ENCODE data around the gene PMEL.
"Not testable (repeated sequence)": the region's sequence is repeated elsewhere in the genome, so short reads cannot be mapped to it uniquely, and the experiment has no call there.

The PMEL gene

DNA sequence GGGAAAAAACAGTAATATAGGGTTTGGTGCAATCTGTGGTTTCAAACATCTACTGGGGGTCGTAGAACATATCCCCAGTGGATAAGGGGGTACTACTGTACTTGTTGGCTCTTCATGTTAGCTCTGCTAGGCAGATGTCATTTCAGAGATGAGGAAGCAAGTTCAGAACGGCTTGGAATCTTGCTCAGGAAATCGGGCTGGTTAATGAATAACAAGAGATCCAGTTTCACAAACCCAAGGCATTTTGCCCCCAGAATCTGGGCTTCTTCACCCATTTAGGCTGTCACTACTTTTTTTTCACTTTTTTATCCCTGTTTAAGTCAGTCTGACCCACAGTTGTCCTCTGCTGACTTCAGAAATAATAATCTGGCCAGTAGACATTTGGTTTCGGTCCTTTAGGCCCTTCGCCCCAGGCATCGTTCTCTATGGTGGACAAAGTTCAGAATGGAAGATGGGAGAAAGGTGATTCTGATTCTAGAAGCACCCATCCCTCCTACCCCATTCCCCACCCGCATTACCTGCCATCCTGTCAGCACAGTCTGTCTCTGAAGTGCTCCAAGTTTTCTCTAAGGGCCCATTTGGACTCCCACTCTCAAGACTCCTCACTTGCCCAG is 35.8 kb upstream of the PMEL start:
- no peak overlapping the region for H3K18ac ChIP-seq (ENCODE audit: low read length)
- peak in 1 of 2 donors; percentile 57 for DNase-seq
- H4K12ac ChIP-seq (ENCODE audit: low read depth, low read length), result no peak overlapping the region
- H3K4ac ChIP-seq (ENCODE audit: low read depth, low read length), result no peak overlapping the region
- peaks cover 3 to 7% of the 10 kb centered on the region in 2 experiments for H3K4me1 ChIP-seq (ENCODE audit: control insufficient read depth in 1 of 2, insufficient read depth in 2 of 2, low read length in 2 of 2)
- no peak overlapping the region for H2BK120ac ChIP-seq (ENCODE audit: insufficient read depth, low read length, poor library complexity)
- H4K8ac ChIP-seq (ENCODE audit: low read depth, low read length), result no peak overlapping the region
- WGBS (ENCODE audit: extremely low coverage, insufficient coverage, insufficient read length), result no CpG with 5 or more reads among the region's 7 CpGs
- no peak overlapping the region for H3K9ac ChIP-seq (ENCODE audit: low read length)
- H2AFZ ChIP-seq (ENCODE audit: insufficient read depth, low read length, poor library complexity), result no peak overlapping the region
- peaks cover 4% of the 10 kb centered on the region for H3K79me1 ChIP-seq (ENCODE audit: low read length)
- peaks cover 4% of the 10 kb centered on the region for H3K79me2 ChIP-seq (ENCODE audit: control insufficient read depth, insufficient read depth, low read length, poor library complexity)
- no peak overlapping the region for H3K27ac ChIP-seq (ENCODE audit: low read depth, low read length)
- H3K9me3 ChIP-seq (ENCODE audit: insufficient read depth, low read depth, low read length), result no peaks in the 10 kb centered on the region
- no peak overlapping the region for H2BK5ac ChIP-seq (ENCODE audit: low read depth, low read length, poor library complexity)
- H3K4me2 ChIP-seq (ENCODE audit: low read length), result no peak overlapping the region
- H3K23ac ChIP-seq (ENCODE audit: low read length), result no peak overlapping the region
- no peak overlapping the region for H2BK12ac ChIP-seq (ENCODE audit: low read length)
- H3K27me3 ChIP-seq (ENCODE audit: insufficient read depth, low read length), result no peaks in the 10 kb centered on the region
- H3K4me3 ChIP-seq (ENCODE audit: low read depth, low read length), result no peak overlapping the region
- peaks cover 21 to 22% of the 10 kb centered on the region in 2 experiments for H3K36me3 ChIP-seq (ENCODE audit: control insufficient read depth in 1 of 2, insufficient read depth in 2 of 2, low read length in 2 of 2)
- no peak overlapping the region for H3K14ac ChIP-seq (ENCODE audit: low read length)
- H4K91ac ChIP-seq (ENCODE audit: low read depth, low read length), result no peak overlapping the region
- H2AK5ac ChIP-seq (ENCODE audit: low read length), result no peak overlapping the region

DNA sequence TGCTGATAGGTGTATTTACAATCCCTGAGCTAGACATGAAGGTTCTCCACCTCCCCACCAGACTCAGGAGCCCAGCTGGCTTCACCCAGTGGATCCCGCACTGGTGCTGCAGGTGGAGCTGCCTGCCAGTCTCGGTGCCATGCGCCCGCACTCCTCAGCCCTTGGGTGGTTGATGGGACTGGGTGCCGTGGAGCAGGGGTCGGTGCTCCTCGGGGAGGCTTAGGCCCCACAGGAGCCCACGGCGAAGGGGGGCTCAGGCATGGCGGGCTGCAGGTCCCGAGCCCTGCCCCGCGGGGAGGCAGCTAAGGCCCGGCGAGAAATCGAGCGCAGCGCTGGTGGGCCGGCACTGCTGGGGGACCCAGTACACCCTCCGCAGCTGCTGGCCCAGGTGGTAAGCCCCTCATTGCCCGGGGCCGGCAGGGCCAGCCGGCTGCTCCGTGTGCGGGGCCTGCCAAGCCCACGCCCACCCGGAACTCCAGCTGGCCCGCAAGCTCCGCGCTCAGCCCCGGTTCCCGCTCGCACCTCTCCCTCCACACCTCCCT is 34.2 kb upstream of the PMEL start:
- H3K9me3 ChIP-seq (ENCODE audit: insufficient read depth, low read depth, low read length); H2BK5ac ChIP-seq (ENCODE audit: low read depth, low read length, poor library complexity); H3K27ac ChIP-seq (ENCODE audit: low read depth, low read length); H3K79me1 ChIP-seq (ENCODE audit: low read length); DNase-seq; H3K4me1 ChIP-seq (ENCODE audit: control insufficient read depth in 1 of 2, insufficient read depth in 2 of 2, low read length in 2 of 2); H2AFZ ChIP-seq (ENCODE audit: insufficient read depth, low read length, poor library complexity); H3K79me2 ChIP-seq (ENCODE audit: control insufficient read depth, insufficient read depth, low read length, poor library complexity); H3K9ac ChIP-seq (ENCODE audit: low read length); H4K8ac ChIP-seq (ENCODE audit: low read depth, low read length); H4K12ac ChIP-seq (ENCODE audit: low read depth, low read length); H4K91ac ChIP-seq (ENCODE audit: low read depth, low read length); H3K18ac ChIP-seq (ENCODE audit: low read length); H3K4me3 ChIP-seq (ENCODE audit: low read depth, low read length); H2AK5ac ChIP-seq (ENCODE audit: low read length); H3K4me2 ChIP-seq (ENCODE audit: low read length); H2BK12ac ChIP-seq (ENCODE audit: low read length); H3K27me3 ChIP-seq (ENCODE audit: insufficient read depth, low read length); H3K23ac ChIP-seq (ENCODE audit: low read length); H3K4ac ChIP-seq (ENCODE audit: low read depth, low read length); H3K14ac ChIP-seq (ENCODE audit: low read length); H2BK120ac ChIP-seq (ENCODE audit: insufficient read depth, low read length, poor library complexity): not testable (repeated sequence)
- no CpG with 5 or more reads among the region's 33 CpGs for WGBS (ENCODE audit: extremely low coverage, insufficient coverage, insufficient read length)
- peaks cover 22 to 23% of the 10 kb centered on the region in 2 experiments for H3K36me3 ChIP-seq (ENCODE audit: control insufficient read depth in 1 of 2, insufficient read depth in 2 of 2, low read length in 2 of 2)

DNA sequence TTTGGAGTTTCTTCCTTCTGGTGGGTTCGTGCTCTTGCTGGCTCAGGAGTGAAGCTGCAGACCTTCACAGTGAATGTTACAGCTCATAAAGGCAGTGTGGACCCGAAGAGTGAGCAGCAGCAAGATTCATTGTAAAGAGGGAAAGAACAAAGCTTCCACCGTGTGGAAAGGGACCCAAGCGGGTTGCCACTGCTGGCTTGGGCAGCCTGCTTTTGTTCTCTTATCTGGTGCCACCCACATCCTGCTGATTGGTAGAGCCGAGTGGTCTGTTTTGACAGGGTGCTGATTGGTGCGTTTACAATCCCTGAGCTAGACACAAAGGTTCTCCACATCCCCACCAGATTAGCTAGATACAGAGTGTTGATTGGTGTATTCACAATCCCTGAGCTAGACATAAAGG is 33.7 kb upstream of the PMEL start:
- not testable (repeated sequence) for H2BK120ac ChIP-seq (ENCODE audit: insufficient read depth, low read length, poor library complexity); H3K9ac ChIP-seq (ENCODE audit: low read length); H3K9me3 ChIP-seq (ENCODE audit: insufficient read depth, low read depth, low read length); H3K4me1 ChIP-seq (ENCODE audit: control insufficient read depth in 1 of 2, insufficient read depth in 2 of 2, low read length in 2 of 2); H2AK5ac ChIP-seq (ENCODE audit: low read length); H3K27me3 ChIP-seq (ENCODE audit: insufficient read depth, low read length); H4K91ac ChIP-seq (ENCODE audit: low read depth, low read length); H3K4me3 ChIP-seq (ENCODE audit: low read depth, low read length); H3K79me1 ChIP-seq (ENCODE audit: low read length); H2BK5ac ChIP-seq (ENCODE audit: low read depth, low read length, poor library complexity); H3K4me2 ChIP-seq (ENCODE audit: low read length); H3K79me2 ChIP-seq (ENCODE audit: control insufficient read depth, insufficient read depth, low read length, poor library complexity); H2BK12ac ChIP-seq (ENCODE audit: low read length); H3K18ac ChIP-seq (ENCODE audit: low read length); H2AFZ ChIP-seq (ENCODE audit: insufficient read depth, low read length, poor library complexity); H4K12ac ChIP-seq (ENCODE audit: low read depth, low read length); H3K4ac ChIP-seq (ENCODE audit: low read depth, low read length); H3K23ac ChIP-seq (ENCODE audit: low read length); DNase-seq; H3K14ac ChIP-seq (ENCODE audit: low read length); H4K8ac ChIP-seq (ENCODE audit: low read depth, low read length); H3K27ac ChIP-seq (ENCODE audit: low read depth, low read length)
- H3K36me3 ChIP-seq (ENCODE audit: control insufficient read depth in 1 of 2, insufficient read depth in 2 of 2, low read length in 2 of 2), result peaks cover 18 to 19% of the 10 kb centered on the region in 2 experiments
- WGBS (ENCODE audit: extremely low coverage, insufficient coverage, insufficient read length), result no CpG with 5 or more reads among the region's 6 CpGs

DNA sequence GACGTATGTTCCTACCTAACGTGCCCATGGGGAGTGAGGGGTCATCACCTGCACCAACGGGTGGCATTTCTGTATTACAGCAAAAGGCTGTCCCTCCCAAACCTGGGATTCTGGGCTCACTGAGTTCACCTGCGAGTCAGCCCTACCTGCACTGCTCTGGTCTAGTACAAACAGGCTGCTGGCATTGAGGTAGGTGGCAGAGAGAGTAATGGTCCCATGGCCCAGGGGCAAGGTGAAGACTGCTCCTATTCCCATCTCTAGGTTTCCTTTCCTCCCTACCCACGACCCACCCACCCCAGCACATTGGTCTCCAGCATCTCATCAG is 31.7 kb upstream of the PMEL start:
- Histone ChIP-seq H3K4me1 (ENCODE audit: control insufficient read depth in 1 of 2, insufficient read depth in 2 of 2, low read length in 2 of 2) (peaks cover 3 to 7% of the 10 kb centered on the region in 2 experiments), H3K79me1 (ENCODE audit: low read length) (peaks cover 4% of the 10 kb centered on the region), H3K4me2 (ENCODE audit: low read length) (peak overlapping the region; percentile 83), H3K9ac (ENCODE audit: low read length) (peak overlapping the region; percentile 75), H3K79me2 (ENCODE audit: control insufficient read depth, insufficient read depth, low read length, poor library complexity) (peaks cover 4% of the 10 kb centered on the region), H3K9me3 (ENCODE audit: insufficient read depth, low read depth, low read length) (no peaks in the 10 kb centered on the region), H2BK5ac (ENCODE audit: low read depth, low read length, poor library complexity) (peak overlapping the region; percentile 9), H3K14ac (ENCODE audit: low read length) (peak overlapping the region; percentile 78), H3K27me3 (ENCODE audit: insufficient read depth, low read length) (no peaks in the 10 kb centered on the region), H4K8ac (ENCODE audit: low read depth, low read length) (peak overlapping the region; percentile 87), H2AK5ac (ENCODE audit: low read length) (peak overlapping the region; percentile 59), H3K36me3 (ENCODE audit: control insufficient read depth in 1 of 2, insufficient read depth in 2 of 2, low read length in 2 of 2) (peaks cover 15 to 23% of the 10 kb centered on the region in 2 experiments), H3K4ac (ENCODE audit: low read depth, low read length) (no peak overlapping the region), H2AFZ (ENCODE audit: insufficient read depth, low read length, poor library complexity) (peak overlapping the region; percentile 83), H3K23ac (ENCODE audit: low read length) (no peak overlapping the region), H4K91ac (ENCODE audit: low read depth, low read length) (peak overlapping the region; percentile 65), H3K27ac (ENCODE audit: low read depth, low read length) (no peak overlapping the region), H3K18ac (ENCODE audit: low read length) (peak overlapping the region; percentile 76), H2BK12ac (ENCODE audit: low read length) (peak overlapping the region; percentile 25), H3K4me3 (ENCODE audit: low read depth, low read length) (peak overlapping the region; percentile 75), H2BK120ac (ENCODE audit: insufficient read depth, low read length, poor library complexity) (peak overlapping the region; percentile 49), H4K12ac (ENCODE audit: low read depth, low read length) (peak overlapping the region; percentile 74)
- no CpG with 5 or more reads among the region's 5 CpGs for WGBS (ENCODE audit: extremely low coverage, insufficient coverage, insufficient read length)
- DNase-seq, result no peak

Measured in trophoblast cell (in vitro differentiated cells and primary cell).